CD4-positive, alpha-beta T cell treated with Interleukin-10 for 1 hour (primary cell): ENCODE data around the gene PPIF.
"Not testable (repeated sequence)": the region's sequence is repeated elsewhere in the genome, so short reads cannot be mapped to it uniquely, and the experiment has no call there.

Experiments
- DNase-seq: peaks from one replicate; pipeline ENCODE4 v3.0.0-alpha.2; 2020

The PPIF gene

GRCh38 chr10:79332610-79333315 lies 14.5 kb upstream of the PPIF start:
- not testable (repeated sequence) for DNase-seq

DNA sequence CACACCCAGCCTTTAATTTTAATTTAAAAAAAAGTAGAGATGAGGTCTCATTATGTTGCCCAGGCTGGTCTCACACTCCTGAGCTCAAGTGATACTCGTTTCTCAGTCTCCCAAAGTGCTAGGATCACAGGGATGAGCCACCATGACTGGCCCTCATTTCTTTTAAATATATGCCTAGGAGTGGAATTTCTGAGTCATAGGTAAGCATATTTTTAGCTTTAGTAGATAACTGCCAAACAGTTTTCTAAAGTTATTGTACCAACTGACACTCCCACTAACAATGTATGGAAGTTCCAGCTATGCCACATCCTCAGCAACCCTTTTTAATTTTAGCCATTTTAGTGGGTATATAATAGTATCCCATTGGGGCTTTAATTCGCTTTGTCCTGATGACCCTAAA lies 13.8 kb upstream of the PPIF start:
- DNase-seq: no peak

- DNase-seq: no peak
These were observed 12.7 kb upstream of the PPIF start for GRCh38 chr10:79334573-79334972.

DNA sequence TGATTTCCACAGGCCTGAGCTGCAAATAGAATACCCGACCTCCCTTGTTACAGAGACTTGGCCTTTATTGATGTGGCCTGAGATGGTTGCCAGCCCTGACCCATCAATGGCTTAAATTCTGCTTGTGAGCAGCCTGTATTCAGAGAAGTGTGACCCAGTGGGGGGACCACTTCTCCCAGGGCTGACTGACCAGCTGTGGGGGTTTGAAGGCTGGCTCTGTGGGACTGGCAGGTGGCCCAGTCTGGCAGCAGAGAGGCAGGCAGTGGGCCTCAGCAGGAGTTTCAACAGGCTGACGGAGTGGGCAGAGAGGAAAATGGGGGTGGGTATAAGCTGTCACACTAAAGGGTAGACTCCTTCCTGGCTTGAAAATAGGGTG lies 12.2 kb upstream of the PPIF start:
- DNase-seq: no peak

DNA sequence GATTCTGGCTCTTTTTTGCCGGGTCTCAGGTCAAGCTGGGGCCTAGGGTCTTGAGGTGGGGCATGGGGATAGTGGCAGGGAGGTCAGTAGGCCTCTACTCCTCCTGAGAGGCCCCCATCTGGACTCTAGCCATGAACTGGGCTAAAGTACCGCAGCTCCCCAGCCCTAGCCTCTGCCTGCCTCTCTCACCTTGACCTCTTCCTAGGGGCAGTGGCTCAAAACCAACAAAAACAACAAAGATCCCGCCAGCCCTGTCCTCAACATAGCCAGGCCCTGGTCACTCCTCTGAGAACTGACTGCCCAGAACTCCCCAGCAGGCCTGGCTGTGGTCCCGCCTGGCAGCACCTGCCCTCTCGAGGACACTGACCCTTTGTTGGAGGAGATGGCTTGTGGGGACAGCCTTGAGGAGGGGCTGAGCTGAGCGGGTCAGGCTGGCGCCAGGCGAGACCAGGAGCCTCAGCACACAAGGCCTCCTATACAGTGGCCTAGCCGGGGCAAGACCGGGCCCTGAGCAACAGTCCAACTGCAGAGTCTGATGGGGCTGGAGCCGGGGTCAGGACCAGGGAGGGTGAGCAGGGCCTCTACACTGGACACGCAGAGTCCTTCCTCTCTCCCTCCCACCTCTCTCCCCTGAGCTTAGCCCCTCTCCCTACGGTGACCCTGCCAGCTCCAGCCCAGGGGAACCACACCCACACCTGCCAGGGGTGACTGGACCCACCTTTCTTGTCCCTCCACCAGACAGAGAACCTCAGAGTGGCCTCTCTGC lies 11.6 kb upstream of the PPIF start:
- no peak for DNase-seq

DNA sequence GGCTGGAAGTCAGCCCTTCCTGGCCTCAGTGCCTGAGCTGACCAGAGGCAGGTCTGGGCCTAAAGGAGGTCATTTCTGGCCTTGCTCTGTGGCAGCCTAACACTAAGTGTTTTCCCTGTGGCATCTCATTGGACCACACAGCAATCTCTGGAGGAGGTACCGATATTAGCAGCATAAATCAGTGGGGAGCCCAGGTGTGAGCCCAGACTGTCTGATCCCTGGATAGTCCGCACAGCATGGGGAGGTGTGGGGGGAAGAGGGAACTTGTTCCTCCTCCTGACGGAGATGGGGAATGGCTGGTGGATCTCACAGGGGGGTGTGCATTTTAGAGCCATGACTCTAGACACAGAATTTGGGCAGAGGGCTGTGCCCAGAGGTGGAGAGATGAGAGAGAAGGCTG lies 11.0 kb upstream of the PPIF start:
- no peak for DNase-seq

- no peak for DNase-seq
These were observed 10.5 kb upstream of the PPIF start for GRCh38 chr10:79336739-79337138.

- not testable (repeated sequence) for DNase-seq
These were observed 9.3 kb upstream of the PPIF start for GRCh38 chr10:79337783-79338469.

GRCh38 chr10:79339266-79339665 lies 8.0 kb upstream of the PPIF start:
- no peak for DNase-seq

DNA sequence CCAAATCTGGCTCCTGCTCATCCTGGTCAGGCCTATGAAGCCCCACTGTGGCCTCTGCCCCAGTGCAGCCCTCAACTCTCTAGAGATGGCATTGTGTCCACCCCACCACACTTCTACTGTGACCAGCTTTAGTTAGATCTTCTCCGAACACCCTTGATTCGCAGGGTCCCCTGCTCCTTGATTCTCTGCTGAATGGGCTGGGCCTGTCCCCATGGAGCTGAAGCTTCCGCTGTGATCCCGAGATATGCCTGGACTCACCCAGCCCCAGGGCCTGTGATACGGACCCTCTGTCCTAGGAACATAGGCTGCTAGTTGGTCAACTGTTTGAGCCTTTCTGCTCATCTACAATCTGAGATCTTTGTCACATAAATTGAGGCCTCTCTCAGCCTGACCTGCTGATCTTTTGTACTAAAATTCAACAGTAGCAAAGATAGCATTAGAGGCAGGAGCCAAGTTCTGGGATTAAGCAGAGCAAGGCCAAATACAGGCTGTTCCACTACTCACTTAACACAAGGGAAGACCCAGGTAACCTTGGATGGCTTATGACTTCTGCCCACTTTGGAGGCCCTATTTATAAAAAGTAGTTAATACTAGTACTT lies 6.5 kb upstream of the PPIF start:
- no peak for DNase-seq

- DNase-seq: no peak
These were observed 4.9 kb upstream of the PPIF start for GRCh38 chr10:79342295-79342761.

GRCh38 chr10:79342811-79343561 lies 4.3 kb upstream of the PPIF start:
- DNase-seq: no peak

DNA sequence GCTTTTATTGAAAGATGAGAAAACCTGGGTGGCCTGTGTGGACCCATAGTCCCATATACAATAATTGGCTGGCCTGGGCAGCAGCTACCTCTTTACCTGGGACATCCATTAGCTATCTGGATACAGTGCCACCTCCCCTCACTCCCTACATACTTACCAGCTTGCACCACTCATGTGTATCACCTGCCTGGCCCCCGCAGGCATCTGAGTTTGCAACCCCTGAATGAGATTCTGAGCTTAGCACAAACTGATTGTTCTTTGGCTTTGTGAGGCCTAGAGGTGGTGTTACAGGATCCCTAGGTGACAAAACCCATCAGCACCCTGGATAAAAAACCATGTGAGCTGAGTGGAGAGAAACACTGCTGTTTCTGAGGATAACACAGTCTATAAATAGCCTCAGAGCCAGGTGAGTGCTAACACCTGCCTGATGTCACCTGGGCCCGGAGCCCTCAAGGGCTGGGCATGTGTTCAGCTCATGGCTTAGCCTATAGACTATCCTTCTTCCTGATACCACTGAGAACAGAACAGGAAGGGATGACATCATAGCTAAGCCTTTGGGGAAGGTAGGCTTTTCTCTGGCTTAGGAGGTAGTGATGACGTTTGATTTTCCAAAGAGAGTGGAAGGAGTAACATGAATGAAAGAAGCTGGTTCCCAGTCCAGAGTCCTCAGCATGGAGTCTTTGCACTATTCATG lies 2.6 kb upstream of the PPIF start:
- no peak for DNase-seq

GRCh38 chr10:79345241-79346011 lies 1.8 kb upstream of the PPIF start:
- no peak for DNase-seq

GRCh38 chr10:79346012-79346340 lies 1.3 kb upstream of the PPIF start:
- DNase-seq: no peak

- no peak for DNase-seq
These were observed 662 bp upstream of the PPIF start for GRCh38 chr10:79346388-79347225.

DNA sequence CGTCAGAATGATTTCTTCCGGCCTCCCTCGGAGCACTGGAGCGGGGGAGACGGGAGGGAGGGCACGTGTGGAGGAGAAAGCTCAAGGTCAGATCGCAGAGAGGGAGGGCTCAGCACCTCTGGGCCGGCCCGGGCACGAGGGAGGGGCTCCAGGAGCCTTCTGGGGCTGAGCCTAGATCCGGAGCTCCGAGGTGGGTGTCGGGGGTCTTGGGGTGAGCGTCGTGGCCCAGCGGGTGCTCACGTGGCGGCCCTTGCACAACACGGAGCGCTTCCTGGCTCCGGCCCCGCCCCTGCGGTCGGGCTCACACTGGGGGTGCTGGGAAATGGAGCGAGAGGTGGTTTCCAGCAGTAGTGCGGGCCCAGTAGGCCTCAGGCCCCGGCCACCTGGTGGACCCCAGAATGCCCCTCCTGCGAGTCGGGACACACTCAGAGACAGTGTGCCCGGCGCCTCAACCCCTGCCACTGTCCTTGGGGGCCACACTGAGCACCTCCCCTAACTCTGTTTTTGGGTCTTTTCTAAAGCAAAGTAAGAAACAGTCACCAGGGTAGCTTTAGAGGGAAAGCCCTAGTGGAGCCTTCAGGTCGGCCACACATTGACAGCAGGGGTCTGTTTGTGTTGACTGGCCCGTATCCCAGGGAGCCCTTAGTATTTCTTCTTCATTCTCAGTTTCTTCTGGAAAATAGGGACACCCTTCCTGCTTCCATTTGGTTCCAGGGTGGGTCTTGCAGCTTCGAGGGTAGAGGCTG lies 798 bp downstream of the PPIF start:
- peak; percentile 86 for DNase-seq

DNA sequence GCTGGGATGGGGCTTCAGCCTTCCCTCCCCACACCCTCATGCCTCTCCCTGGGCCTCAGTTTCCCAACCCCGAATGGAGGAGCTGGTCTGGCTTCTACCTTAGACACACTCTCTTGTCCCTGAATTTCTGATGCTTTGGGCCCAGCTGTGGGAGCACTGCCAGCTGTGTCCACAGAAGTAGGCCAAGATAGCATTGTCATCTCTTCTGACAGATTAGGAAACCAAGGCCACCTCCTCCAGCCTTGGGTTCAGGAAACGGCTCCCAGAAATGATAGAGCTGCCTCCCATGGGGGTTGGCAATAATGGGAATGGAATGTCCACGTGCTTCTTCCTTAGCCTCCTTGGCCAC lies 1.3 kb downstream of the PPIF start:
- no peak for DNase-seq

- DNase-seq: no peak
These were observed 1.8 kb downstream of the PPIF start for GRCh38 chr10:79349072-79349491.
